ENCODE data around the gene STX18.
A peak's percentile ranks its signal among the peaks of the same experiment; 100 is the strongest.

STX18 gene

DNA sequence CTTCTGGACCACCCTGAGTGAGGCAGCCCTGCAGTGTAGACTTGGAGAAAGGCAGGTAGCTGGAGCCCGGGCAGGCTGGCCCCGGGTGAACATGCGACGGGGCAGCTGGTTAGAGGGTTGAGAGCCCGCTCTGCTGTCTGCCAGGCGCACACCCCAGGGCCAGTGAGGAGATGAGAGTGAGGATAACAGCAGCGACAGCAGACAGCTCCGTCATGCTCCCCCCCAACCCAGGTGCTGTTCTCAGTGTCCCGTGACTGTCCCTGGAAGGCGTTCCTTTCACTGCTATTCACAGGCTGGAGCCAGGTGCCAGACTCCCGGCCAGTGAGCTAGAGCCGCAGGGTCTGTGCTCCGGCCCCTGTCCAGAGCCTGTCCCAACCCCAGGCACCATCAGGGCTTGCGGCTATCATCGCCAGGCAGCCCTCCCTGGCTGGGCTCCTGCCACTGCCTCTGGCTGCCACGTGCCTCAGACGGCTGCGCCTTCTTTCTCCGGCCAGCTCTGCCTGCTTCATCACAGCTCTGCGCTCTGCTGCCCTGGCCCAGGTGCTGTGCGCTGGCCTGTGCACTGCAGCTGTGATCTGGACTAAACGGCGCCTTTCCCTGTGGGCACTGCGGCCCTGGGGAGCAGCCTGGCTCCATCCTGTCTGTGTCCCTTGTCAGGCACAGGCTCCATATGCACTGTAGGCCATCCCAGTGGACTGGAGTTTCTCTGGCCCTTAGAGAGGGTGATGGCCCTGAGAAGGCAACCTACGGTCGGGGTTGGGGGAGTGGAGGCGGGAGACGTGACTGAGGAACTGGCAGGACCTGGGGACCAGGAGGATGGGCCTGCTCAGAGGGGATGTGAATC, 135.2 kb downstream of the STX18 start:
- DNase-seq (ENCODE audit: low read depth in 4 of 4, low spot score in 1 of 4): no peak

DNA sequence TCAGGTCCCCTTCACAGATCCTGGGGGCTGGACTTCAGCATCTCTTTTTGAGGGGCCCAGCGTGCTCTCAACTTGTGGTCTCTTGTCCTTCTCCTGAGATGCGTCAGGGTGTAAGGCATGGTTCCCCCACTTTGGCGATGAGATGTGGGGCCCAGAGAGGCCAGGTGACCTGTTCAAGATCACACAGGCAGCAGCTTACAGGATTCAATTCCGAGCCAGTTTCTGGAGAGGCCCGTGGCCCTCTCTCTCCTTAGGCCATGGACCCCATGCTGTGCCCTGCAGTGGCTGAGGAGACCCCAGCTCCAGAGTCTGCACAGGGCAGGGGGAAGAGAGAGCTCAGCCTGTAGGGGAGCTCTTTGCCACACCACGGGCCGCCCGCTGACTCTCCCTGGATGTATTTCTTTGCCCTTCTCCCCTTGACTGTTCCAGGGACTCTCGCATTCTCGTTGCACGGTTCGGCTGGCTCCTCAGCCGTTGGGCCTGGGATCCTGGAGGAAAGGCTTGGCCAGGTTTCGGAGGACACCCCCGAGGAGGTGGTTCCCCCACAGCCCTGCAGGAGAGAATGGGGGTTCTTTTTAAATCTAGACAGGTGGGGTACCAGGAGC, 136.4 kb downstream of the STX18 start:
- no peak for DNase-seq (ENCODE audit: low read depth in 4 of 4, low spot score in 1 of 4)

DNA sequence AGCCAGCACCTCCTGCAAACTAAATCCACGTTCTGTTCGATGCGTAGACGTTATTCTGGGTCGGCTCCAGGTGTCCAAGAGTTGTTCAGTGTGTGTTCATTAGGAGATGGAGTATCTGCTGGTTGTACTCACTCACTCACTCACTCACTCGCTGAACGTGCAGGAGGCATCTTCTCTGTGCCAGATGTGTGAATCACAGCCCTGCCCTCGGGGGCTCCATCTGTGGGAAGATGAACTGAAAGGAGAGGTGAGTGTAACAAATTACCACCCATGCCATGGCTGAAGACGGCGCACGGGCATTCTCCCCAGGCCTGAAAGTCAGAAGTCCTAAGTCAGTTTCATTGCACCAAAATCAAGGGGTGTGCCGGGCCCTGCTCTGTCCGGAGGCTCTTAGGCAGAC, 138.9 kb downstream of the STX18 start:
- DNase-seq (ENCODE audit: low read depth in 4 of 4, low spot score in 1 of 4): no peak

DNA sequence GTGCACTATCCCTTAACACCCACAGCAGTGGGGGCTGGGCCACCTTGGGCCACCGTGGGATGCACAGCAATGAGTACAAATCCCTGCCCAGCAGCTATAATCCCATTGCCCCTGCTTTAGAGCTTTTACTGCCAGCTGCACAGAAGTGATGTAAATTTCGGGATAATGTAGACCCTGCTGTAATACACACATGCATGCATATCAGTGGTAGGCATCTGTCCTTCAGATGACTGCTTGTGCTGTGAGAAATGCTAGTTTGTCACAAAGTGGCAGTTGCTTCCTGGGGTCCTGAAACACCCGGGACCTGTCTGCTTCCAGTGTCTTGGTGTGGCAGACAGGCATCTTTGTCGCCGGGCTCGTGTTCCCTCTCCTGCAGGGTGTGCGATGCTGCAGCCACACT, 140.8 kb downstream of the STX18 start:
- DNase-seq (ENCODE audit: low read depth in 4 of 4, low spot score in 1 of 4): no peak

DNA sequence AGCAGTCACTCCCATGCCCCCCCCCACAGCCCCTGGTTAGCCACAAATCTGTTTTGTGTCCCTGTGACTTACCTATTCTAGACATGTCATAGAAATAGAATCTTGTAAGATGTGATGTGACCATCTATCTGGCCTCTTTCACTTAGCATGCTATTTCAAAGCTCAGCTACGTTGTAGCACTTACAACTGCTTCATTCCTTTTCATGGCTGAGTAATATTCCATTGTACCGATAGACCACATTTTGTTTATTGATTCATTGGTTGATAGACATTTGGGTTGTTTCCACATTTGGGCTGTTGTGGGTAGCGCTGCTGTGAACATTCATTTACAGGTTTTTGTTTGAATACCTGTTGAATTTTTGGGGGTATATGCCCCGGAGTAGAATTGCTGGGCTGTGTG, 143.4 kb downstream of the STX18 start:
- DNase-seq (ENCODE audit: low read depth in 4 of 4, low spot score in 1 of 4): no peak

DNA sequence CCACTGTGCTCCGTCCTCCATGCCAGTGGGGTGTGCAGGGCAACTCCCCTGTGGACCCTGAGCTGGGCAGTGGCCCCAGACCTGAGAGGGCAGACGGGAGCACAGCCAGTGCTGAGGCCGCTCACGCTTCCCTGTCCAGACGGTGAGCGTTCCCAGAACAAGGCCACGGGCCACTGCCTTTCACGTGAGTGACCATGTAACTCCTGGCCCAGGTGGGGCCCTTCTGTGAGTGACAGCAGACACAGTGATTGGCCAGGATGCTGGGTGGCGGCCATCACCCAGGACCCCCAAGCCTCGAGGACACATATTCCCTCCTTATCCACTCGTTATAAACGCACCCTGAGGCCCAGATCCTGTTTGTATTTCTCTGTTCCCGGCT, 144.4 kb downstream of the STX18 start:
- no peak for DNase-seq (ENCODE audit: low read depth in 4 of 4, low spot score in 1 of 4)

DNA sequence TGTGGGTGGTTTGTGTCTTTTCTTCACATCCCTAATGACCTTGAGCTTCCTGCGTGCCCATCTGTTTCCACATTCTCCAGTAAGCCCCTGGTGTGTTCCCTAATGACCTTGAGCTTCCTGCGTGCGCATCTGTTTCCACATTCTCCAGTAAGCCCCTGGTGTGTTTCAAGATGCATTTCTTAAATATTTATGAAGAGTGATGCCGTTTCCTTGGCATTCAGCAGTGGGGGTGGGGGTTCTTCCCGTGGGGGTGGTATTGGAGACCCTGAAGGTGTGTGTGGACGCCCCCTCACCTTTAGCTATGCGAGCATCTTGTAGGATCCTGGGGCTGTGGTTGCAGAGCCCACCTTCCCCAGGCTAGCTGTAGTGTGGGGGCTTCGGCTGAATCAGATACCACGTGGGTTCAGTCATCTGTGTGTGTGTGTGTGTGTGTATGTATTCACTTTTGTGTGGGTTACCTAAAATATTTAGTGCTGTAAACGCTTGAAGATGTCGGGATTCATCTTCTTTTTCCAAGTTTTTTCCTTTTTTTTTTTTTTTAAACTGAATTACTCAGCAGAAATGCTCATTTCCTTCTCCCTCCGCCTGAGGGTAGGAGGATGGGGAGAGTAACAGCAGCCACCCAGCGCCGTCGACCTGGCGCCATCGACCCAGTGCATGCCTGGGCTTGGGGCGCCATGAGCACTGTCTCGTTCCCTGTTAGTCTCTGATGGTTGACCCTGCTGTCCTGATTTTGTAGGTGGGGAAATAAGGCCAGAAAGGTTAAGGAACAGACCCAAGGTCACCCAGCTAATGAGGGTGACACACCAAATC, 145.0 kb downstream of the STX18 start:
- DNase-seq (ENCODE audit: low read depth in 4 of 4, low spot score in 1 of 4): no peak

DNA sequence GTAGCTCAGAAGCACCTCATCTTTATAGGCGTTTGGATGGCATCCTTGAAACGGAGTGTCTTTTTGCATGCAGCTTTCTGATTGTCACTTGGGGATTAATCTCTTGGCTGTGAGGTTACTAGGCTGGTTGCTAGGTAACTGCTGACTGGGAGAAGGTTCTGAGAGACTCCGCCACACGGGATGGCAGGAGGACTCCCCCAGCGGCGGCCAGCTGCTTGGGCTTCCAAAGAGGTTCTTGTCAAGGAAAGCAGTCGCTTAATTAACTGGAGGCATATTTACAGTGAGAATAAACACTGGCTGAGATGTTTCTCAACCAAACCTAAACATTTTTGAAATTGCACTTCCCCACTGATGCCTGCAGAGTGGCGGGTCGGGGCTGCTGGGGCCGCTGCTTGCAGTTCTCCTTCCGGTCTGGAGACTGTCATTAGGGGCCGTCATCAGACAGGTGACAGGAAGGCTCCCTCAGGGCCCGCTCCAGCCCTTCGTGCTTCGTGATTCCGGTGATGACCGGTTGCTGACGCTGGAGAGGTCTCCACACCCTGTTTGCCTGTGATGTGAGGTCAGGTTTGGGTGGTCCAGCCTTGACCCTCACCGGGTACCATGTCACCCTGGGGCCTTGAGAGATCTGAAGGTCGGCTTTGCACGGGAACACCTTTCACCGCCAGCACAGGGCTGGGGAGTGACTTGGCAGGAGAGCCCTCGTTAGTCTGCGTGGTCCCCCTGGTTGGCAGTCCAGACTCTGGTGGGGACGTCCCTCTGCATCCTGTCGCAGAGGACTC, 145.8 kb downstream of the STX18 start:
- DNase-seq (ENCODE audit: low read depth in 4 of 4, low spot score in 1 of 4): no peak

DNA sequence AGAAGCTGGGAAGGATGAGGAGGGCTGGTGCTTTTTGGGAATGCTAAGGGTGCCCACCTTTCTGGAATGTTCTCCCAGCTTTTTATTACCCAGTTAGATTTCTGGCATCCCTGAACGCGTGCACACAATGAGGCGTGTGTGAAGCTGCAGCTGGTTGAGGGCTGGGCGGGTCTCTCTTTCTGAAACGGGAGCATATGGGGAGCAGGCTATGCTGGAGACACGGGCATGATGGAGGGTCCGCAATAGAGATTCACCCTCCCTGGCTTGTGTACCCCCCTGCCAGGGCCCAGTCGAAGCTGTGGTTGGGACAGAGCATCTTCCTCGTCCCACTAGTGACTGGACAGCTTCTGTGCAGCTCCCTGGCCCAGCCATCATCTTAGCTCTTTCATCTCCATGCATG, 146.5 kb downstream of the STX18 start:
- no peak for DNase-seq (ENCODE audit: low read depth in 4 of 4, low spot score in 1 of 4)

DNA sequence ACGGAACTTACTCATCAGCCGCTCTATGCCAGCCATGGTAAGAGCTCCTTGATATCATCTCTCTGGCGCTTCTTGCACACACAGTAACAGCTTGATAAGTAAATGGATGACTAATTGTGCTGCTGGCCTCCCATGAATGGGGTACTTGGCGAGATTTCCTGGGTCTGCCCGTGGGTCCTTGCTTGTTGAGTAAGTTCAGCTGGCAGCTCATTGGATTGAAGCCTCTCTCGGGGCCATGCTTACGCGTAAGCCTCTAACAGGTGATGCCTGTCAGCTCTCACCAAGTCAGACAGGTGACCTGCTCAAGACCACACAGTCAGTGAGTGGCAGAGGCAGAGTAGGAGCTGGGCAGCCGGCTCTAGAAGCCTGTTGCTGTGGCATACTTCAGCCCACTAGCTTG, 147.2 kb downstream of the STX18 start:
- DNase-seq (ENCODE audit: low read depth in 4 of 4, low spot score in 1 of 4): no peak

DNA sequence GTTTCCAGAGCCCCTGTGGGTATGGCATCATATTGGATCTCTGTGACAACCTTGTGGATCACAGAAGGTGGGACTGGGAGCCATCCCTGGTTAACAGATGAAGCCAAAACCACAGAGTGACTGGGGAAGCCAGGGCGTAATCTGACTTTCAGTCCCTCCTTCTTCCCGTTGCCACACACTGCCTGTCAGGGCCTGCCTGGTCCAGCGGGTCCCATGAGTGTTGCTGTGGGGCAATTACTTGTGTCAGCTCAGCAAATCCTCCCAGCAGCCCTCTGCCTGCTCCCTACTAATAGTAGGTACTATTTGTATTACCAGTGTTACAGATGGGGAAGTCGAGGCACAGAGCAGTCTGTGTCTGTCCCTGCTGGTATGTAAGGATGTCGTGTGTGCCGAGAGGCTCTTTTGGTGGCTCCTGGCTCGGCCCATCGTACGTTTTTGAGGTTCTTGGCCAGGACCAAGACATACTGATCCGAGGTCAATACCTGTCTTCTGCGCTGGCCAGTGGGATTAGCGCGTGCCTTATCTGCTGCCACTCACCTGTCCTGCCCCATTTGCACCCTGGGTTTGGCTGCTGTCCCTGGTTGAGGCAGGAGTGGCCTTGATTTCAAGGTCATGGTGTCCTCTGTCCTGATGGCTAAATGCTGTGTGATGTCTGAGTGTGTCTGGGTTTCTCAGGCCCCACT, 149.2 kb downstream of the STX18 start:
- no peak for DNase-seq (ENCODE audit: low read depth in 4 of 4, low spot score in 1 of 4)

DNA sequence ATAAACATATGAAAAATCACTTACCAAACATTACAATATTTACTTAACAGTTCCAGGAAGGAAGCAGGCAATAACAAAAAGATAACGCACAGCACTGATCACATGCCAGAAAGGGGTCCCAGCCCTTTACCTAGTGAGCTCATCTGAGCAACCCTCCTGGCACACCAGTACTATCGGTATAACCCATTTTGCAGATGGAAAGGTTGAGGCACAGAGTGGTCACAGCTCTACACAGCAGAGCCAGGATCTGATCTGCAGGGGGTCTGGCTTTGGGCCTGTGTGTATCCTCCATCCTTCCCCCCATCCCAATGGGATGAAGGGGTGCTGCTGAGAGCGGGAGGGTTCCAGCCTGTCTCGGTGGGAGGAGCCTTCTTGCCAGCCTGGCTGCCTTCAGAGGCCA, 150.0 kb downstream of the STX18 start:
- no peak for DNase-seq (ENCODE audit: low read depth in 4 of 4, low spot score in 1 of 4)

DNA sequence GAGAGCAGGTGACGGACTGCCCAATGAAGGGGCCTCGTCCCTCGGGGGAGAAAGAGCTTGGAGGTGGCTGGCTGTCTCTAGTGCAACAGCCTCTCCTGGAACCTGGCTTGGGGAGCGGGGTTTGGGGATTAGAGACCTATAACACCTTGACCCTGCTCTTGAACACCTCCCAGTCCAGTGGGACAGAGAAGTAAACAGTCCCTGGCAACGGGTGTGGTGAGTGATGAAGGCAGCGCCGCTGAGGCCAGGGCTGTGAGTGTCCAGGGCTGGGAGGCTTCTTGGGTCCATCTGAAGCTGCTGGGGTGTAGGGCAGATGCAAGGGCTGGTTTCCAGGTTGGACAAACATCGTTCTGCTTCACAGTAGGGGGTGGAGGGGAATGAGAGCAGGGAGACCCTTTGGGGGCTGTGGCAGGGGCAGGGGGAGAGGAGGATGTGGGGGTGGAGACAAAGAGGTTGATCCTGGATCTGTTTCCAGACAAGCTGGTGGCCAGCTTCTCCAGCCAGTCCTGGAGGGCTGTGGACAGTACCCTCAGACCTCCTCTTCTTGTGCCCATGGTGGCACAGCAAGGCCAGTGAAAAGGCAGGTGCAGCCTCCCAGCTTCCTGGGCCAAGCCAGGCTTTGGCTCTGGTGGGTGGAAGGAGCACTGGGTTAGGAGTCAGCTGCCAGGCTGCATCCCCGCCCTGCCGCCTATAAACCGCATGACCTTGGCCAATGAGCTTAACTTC, 151.2 kb downstream of the STX18 start:
- no peak for DNase-seq (ENCODE audit: low read depth in 4 of 4, low spot score in 1 of 4)

DNA sequence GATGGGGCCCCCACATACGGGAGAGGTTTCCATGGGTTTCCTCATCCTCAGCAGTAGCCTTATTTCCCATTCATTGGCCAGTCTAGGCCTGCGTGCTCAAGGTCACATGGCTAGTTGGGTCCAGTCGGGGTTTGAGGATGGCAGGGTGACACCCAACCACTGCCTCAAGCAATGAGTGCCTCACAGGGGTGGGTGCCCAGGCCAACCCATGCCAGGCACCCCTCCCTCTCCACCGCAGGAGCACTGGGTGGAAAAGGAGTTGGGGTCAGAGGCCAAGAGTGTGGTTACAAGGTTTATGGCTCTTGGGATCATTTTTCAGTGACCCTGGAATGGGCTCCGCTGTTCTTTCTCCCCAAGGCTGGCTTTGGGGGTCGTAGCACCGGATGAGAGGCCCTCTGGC, 151.8 kb downstream of the STX18 start:
- no peak for DNase-seq (ENCODE audit: low read depth in 4 of 4, low spot score in 1 of 4)

DNA sequence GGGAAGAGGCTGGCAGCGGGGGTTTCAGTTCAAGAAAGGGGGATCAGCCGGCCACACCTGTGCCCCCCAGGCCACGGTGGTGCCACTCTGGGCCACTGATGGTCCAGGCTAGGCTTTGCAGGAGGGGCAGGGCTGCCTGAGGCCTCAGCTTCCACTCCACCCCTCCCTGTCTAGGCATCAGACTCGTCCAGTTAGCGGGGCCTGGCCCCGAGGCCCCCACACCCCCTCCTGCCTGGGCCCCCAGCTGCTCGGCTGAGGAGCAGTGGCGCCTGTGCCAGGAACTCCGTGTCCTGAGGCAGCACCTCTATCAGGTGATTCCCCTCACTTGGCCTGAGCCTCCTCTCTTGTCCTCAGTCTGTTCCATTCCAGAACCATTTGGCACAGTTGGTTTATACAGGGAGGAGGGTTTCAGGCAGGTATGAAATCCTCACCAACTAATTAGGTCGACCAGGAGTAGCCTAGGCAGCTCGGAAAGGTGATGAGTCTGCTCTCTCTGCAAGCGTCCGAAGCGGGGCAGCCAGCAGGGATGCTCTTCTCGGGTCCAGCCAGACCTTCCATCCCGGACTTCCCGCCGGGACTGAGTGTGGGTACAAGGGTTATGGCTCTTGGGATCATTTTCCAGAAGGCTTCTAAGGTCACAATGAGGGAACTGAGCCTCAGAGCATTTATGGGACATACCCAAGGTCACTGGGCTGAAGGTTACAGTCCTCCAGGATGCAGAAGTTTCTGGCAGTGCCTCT, 152.8 kb downstream of the STX18 start:
- no peak for DNase-seq (ENCODE audit: low read depth in 4 of 4, low spot score in 1 of 4)

DNA sequence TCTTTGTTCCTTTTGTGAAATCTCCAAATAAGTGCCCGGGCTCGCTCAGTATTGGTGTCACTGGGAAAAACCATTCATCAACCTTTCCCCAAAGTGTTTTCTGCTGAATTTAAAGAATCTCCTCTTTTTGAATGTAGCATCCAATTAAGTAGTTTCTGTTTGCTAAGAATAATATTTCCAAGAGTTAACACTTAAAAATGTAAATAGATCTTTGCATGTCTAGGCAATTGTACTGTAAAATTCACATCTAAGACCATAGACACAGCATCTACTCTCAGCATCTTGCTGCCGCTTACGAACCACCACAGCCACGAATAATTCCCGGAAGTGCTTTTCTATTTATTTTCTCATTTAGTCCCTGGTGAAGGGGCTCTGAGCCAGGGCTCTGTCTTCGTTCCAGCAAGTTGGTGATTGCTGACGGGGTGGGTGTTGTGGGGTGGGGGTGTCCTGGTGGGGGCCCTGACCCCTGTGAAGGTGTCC, 153.5 kb downstream of the STX18 start:
- DNase-seq (ENCODE audit: low read depth in 4 of 4, low spot score in 1 of 4): no peak

DNA sequence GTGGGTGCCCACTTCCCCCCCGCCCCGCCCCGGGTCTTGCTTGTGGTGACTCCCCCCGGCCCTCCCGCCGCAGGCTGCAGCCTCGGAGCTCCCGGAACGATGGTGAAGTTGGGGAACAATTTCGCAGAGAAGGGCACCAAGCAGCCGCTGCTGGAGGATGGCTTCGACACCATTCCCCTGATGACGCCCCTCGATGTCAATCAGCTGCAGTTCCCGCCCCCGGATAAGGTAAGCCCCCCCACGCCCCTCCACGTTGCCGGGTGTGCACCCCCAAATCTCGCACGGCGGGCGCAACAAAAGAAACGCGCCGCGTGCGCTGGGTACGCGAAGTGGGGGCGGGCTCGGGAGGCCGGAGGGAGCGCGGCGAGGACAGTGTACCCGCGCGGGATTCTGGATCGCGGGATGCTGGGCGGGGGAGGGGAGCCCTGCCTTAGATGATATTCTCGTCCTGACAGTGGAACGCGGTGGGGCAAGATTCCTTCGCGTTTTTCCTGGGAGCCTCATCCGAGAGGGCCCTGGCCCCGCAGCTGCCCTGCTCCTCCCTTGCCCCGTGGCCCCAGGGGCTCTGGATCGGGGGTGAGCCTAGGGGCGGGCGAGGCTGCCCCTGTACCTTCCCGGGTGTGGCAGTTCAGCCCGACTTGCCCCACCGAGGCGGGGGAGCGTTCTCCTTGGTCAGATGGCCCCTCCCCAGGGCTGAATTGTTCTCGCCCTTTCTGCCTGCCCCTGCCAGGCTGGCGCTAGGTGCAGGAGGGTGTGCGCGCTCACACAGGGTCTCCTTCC, 154.1 kb downstream of the STX18 start:
- no peak for DNase-seq (ENCODE audit: low read depth in 4 of 4, low spot score in 1 of 4)

DNA sequence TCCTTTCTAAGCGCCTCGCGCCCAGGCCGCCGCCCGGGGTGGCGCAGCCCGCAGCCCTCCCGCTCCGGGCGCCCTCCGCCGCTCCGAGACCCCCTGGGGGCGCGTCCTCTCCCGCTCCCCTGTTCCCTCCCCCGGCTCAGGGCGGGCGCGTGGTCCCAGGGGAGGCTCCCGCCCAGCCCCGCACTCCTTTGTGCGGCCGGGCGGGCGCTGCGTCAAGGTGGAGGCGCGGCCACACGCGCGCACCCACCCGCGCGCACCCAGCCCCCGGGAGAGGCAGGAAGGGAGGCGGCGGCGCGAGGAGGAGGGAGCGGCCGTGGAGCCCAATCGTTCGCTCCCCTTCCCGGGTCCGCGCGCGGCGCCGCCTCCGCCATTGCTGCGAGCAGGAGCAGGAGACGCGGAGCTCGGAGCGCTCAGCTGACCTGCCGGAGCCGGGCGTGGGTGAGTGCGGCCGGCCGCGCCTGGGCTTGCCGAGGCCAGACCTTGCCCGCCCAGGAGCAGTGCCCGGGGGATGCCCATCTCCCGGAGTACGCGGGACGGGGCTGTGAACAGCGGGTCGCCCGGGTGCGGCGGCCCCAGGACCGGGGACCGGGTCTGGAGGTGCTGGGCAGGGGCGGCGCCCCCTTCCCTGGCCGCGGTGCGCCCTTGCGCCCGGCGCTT, 155.0 kb downstream of the STX18 start, which contains the start of gene NSG1:
NSG1 (plus strand) TSS at position 367 of the 657 bp plus-strand sequence. CDS start 528 bp downstream, outside the sequence.
- peak in 1 of 4 experiments; percentile 21 for DNase-seq (ENCODE audit: low read depth in 4 of 4, low spot score in 1 of 4)
